Stimulated activated naive CD4-positive, alpha-beta T cell (primary cell): ENCODE results near the gene FRMD4A.
A peak's percentile ranks its signal among the peaks of the same experiment; 100 is the strongest.

Source experiments
- DNase-seq, 6 experiments: peaks; one replicate each; lab custom pipeline; 2025; lab: John Stamatoyannopoulos, UW

The FRMD4A gene

GRCh38 chr10:14017467-14017866 lies 313.3 kb downstream of the FRMD4A start:
- no peak for DNase-seq

GRCh38 chr10:14016931-14017333 lies 313.8 kb downstream of the FRMD4A start:
- no peak for DNase-seq

- peak in 2 of 6 experiments; percentile 8 to 14 for DNase-seq
These were observed 314.6 kb downstream of the FRMD4A start for GRCh38 chr10:14016011-14016536.

- DNase-seq: no peak
These were observed 316.3 kb downstream of the FRMD4A start for GRCh38 chr10:14014423-14014822.

- no peak for DNase-seq
These were observed 319.8 kb downstream of the FRMD4A start for GRCh38 chr10:14010769-14011574.

GRCh38 chr10:14010101-14010558 lies 320.6 kb downstream of the FRMD4A start:
- DNase-seq: no peak

- DNase-seq: peak; percentile 66 to 88 (median 77)
These were observed 321.2 kb downstream of the FRMD4A start for GRCh38 chr10:14009371-14010100.

- DNase-seq: peak in 1 of 6 experiments; percentile 36
These were observed 322.0 kb downstream of the FRMD4A start for GRCh38 chr10:14008740-14009080.

- no peak for DNase-seq
These were observed 326.2 kb downstream of the FRMD4A start for GRCh38 chr10:14004536-14004935.

GRCh38 chr10:14003517-14004184 lies 327.1 kb downstream of the FRMD4A start:
- DNase-seq: peak in 3 of 6 experiments; percentile 54 to 62 (median 59)

- no peak for DNase-seq
These were observed 329.3 kb downstream of the FRMD4A start for GRCh38 chr10:14001298-14002040.

GRCh38 chr10:13998163-13998835 lies 332.4 kb downstream of the FRMD4A start:
- no peak for DNase-seq

- no peak for DNase-seq
These were observed 333.1 kb downstream of the FRMD4A start for GRCh38 chr10:13997650-13998049.

GRCh38 chr10:13994932-13995331 lies 335.8 kb downstream of the FRMD4A start:
- no peak for DNase-seq

GRCh38 chr10:13993673-13994089 lies 337.0 kb downstream of the FRMD4A start:
- DNase-seq: no peak

GRCh38 chr10:13993169-13993568 lies 337.6 kb downstream of the FRMD4A start:
- DNase-seq: no peak

- no peak for DNase-seq
These were observed 339.4 kb downstream of the FRMD4A start for GRCh38 chr10:13991353-13991752.

- DNase-seq: no peak
These were observed 339.8 kb downstream of the FRMD4A start for GRCh38 chr10:13990946-13991345.

- DNase-seq: no peak
These were observed 340.3 kb downstream of the FRMD4A start for GRCh38 chr10:13990392-13990805.

GRCh38 chr10:13989616-13990015 lies 341.1 kb downstream of the FRMD4A start:
- no peak for DNase-seq

GRCh38 chr10:13987446-13987845 lies 343.3 kb downstream of the FRMD4A start:
- no peak for DNase-seq
